GM06990 (cell line): Measurements from ENCODE around the gene NRG2.

ENCODE experiments used
- DNase-seq: peaks from one replicate; pipeline ENCODE4 v3.0.0-alpha.2; 2011; ENCODE audit not compliant: insufficient read length; ENCODE audit errors: extremely low read depth
- H3K27me3 ChIP-seq: replicated peaks from 2 replicates; pipeline ENCODE4 v1.6.0; 2011; ENCODE audit warnings: low read length; ENCODE audit not compliant: control insufficient read depth, insufficient read depth
- H3K36me3 ChIP-seq: 2 replicates; pipeline ENCODE4 v1.5.1; 2011; ENCODE audit warnings: low read length; ENCODE audit not compliant: control insufficient read depth, insufficient read depth
- H3K4me3 ChIP-seq: replicated peaks from 2 replicates; pipeline ENCODE4 v1.5.1; 2011; ENCODE audit warnings: low read depth, mild to moderate bottlenecking, control low read depth, low read length
- TF ChIP-seq, protein P1 (sequence below): IDR thresholded peaks from 2 replicates; pipeline ENCODE4 v1.5.1; 2011; ENCODE audit warnings: low read length, control low read depth, mild to moderate bottlenecking, inconsistent platforms; ENCODE audit not compliant: insufficient read depth, poor library complexity, severe bottlenecking

NRG2 gene

DNA sequence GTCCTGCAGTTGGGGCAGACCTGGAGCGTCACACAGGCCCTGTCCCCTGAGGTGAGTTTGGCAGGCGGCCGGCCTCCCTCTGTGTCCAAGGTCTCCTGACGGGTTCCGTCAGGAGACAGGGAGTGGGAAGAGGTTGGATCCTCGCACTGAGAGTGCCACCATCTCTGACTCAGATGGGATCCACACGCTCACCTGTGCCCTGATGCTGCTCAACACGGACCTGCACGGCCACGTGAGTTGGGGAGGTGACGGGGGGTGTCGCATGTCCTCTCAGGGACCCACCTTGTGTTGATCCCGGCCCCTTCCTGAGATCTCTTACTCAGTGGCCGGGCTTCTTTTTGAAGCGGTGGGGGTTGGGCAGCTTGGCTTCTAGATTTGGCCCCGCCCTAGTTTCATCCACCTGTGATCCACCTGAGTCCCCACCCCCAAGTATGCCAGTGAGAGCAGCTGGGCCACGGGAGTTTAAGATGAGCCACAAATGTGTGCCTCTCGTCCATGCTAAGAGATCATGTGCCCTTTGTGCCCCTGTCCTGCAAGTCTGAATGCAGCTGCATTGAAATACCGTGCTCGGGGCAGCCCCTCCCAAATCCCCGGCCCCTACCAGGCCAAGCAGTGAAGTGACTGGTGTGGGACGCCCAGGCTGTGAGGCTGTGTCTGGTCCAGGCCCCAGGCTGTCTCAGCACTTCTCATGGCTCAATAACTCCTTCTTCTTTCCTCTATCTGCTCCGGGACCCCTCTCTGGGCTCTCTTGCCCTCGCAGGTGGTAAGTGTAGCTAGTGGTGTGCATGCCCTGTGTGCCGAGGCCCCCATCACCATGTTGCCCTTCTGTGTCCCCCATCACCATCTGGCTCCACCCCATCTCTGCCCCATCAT lies 220.3 kb downstream of the NRG2 start:
- no peak for DNase-seq
- no peaks in the 10 kb centered on the region for H3K36me3 ChIP-seq
- H3K27me3 ChIP-seq, result peaks cover 2% of the 10 kb centered on the region
- TF ChIP-seq, protein P1, sequence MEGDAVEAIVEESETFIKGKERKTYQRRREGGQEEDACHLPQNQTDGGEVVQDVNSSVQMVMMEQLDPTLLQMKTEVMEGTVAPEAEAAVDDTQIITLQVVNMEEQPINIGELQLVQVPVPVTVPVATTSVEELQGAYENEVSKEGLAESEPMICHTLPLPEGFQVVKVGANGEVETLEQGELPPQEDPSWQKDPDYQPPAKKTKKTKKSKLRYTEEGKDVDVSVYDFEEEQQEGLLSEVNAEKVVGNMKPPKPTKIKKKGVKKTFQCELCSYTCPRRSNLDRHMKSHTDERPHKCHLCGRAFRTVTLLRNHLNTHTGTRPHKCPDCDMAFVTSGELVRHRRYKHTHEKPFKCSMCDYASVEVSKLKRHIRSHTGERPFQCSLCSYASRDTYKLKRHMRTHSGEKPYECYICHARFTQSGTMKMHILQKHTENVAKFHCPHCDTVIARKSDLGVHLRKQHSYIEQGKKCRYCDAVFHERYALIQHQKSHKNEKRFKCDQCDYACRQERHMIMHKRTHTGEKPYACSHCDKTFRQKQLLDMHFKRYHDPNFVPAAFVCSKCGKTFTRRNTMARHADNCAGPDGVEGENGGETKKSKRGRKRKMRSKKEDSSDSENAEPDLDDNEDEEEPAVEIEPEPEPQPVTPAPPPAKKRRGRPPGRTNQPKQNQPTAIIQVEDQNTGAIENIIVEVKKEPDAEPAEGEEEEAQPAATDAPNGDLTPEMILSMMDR, result no peak
- H3K4me3 ChIP-seq, result no peak overlapping the region

DNA sequence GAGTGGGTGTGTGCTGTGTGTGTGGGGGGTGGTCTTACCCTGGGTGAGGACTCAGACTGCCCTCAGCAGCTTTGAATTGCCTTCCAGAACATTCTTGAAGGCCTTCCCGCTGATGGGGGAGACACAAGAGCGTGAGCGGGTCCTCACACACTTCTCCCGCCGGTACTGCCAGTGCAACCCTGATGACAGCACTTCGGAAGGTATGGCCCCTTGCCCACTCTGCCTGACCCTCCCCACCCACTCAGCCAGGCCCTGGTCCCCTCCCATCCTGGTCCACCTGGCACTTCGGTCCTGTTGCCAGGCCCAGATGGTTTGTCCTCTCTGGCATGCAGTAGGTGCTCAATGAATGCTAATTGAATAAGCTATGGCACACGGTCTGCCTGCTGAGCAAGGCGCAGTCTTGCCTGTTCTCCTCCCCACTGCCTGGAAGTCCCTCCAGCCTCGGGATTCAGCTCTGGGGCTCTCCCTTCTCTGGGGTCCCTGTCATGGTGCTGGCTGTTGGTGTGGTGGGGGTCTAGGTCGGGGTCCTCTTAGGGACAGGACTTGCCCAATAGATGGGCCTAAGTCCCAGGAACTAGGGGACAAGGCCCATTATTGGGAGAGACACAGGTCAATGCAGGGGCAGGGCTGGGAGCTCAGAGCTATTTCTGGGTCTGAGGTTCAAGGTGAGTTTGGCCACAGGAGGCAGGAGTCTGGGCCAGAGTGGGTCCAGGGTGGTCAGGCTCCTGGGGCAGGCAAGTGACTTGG lies 221.1 kb downstream of the NRG2 start:
- H3K36me3 ChIP-seq, result no peaks in the 10 kb centered on the region
- H3K27me3 ChIP-seq, result peaks cover 4% of the 10 kb centered on the region
- H3K4me3 ChIP-seq, result no peak overlapping the region
- DNase-seq, result no peak
- TF ChIP-seq, protein P1, result no peak

GRCh38 chr5:139820606-139821005 lies 222.5 kb downstream of the NRG2 start:
- Histone ChIP-seq H3K36me3 (no peaks in the 10 kb centered on the region), H3K4me3 (no peak overlapping the region), H3K27me3 (peaks cover 4% of the 10 kb centered on the region)
- TF ChIP-seq, protein P1, result no peak
- DNase-seq, result no peak

DNA sequence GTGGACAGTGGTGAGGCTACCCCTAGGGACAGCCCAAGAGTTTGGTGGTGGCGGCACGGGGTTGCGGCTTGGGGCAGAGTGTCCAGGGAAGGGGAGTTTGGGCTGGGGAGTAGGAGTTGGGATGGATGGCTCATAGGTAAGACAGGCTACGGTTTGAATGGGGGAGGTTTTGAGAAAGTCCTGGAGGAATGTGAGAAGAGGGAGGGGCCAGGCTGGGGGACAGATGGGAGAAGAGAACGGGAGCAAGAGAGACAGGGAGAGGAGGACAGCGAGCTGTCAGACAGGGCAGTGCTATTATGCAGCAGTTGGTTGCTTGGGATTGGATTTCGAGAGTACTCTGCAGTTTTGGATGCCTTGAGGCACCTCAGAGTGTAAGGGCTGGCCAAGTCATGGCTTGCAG lies 223.0 kb downstream of the NRG2 start:
- no peak overlapping the region for H3K4me3 ChIP-seq
- H3K36me3 ChIP-seq, result no peaks in the 10 kb centered on the region
- no peak for DNase-seq
- H3K27me3 ChIP-seq, result peaks cover 4% of the 10 kb centered on the region
- TF ChIP-seq, protein P1, result no peak

GRCh38 chr5:139817970-139818369 lies 225.1 kb downstream of the NRG2 start:
- Histone ChIP-seq H3K27me3 (peaks cover 7% of the 10 kb centered on the region; the same call in 1 of the 2 replicates), H3K36me3 (no peaks in the 10 kb centered on the region), H3K4me3 (no peak overlapping the region)
- no peak for DNase-seq
- TF ChIP-seq, protein P1, result no peak
